HG02885 (cell line): ENCODE results near the gene TRPV6.

Experiments used
- ATAC-seq: cut with Tn5 transposase; IDR thresholded peaks from one replicate; pipeline ENCODE4 v1.9.1; 2021; ENCODE audit warnings: mild to moderate bottlenecking; ENCODE audit not compliant: unreplicated experiment, poor library complexity

TRPV6 gene

DNA sequence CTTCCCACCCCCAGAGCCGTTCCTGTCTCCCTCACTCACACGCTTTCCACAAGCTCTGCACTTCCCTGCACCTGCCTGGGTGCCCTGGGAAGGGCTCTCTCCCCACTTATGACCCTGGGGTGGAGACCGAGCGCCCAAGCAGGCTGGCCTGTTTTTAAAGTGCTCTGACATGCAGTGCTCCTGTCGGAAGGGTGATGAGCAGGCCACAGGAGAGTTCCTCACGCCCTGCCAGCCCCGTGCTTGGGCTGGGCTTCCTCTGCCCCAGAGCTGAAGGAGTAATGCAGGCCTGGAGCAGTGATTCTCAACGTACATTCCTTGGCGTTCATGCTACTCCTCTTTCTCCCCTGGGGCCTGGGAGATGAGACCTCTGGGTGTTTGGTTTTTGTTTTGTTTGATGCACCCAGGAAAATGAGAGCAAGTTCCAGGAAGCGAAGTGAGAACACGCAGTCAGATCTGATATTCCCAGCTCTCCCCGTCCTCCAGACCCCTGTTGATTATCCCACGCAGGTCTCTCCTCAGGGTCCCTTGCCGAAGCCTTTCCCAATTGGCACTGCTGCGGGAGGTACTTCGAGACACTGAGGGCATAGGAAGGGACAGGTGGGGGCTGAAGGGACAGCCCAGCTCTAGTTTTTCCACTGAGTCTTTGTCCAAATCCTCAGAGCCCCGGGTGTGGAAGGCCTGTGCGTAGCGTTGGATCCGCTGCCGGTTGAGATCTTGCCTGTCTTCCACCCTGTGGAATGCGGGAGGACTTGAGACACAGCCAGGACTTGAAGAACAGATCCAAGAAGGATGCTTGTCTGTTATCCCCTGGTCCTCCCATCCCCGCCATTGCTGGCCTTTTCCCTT lies 14.1 kb downstream of the TRPV6 start:
- ATAC-seq = no peak

DNA sequence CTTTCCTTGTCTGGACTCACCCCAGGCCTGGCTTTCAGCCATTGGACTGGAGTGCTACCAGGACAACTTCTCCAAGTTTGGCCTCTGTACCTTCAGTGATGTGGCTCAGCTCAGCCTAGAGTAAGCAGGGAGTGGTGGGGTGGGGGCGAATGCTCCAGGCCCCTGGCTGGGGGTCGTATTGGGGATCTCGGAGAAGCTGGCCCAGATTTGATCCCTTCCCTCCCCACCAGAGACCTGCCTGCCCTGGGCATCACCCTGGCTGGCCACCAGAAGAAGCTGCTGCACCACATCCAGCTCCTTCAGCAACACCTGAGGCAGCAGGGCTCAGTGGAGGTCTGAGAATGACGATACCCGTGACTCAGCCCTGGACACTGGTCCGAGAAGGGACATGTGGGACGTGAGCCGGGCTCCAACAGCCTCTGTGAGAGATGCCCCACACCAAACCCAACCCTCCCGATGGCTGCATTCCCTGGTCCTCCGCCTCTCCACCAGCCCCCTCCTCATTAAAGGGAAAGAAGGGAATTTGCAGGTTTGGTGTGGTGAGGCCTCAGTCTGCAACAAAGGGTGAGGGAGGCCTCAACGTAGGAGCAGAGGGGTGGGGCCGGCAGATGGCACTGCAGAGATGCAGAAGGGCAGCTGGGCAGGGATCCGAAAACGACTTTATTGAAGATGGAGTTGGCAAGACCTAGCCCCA lies 14.8 kb downstream of the TRPV6 start:
- no peak for ATAC-seq

DNA sequence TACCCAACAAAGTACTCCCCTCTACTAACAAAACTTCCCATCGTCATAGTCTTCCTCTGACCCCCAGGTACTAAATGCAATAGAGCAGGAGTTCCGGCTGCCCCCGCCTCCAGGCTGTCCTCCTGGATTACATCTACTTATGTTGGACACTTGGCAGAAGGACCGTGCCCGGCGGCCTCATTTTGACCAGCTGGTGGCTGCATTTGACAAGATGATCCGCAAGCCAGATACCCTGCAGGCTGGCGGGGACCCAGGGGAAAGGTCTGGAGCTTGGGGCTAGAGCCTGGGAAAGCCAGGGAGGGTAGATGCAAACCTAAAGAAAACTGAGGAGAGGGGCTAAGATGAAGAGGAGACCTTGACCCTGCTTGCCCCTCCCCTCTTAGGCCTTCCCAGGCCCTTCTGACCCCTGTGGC lies 15.4 kb downstream of the TRPV6 start:
- ATAC-seq = no peak

DNA sequence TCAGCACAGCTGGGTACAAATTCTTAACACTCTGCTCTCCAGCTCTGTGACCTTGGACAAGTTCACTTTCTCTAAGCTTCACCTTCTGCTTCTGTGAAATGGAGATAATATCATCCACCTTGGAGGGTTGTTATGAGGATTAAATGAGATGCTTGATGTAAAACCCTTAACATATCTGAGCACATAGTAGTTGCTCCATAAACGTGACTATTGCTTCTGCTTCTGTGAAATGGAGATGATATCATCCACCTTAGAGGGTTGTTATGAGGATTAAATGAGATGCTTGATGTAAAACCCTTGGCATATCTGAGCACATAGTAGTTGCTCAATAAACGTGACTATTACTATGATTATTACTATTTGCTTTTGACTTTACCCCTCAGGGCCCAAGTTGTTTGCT lies 16.1 kb downstream of the TRPV6 start:
- no peak for ATAC-seq

DNA sequence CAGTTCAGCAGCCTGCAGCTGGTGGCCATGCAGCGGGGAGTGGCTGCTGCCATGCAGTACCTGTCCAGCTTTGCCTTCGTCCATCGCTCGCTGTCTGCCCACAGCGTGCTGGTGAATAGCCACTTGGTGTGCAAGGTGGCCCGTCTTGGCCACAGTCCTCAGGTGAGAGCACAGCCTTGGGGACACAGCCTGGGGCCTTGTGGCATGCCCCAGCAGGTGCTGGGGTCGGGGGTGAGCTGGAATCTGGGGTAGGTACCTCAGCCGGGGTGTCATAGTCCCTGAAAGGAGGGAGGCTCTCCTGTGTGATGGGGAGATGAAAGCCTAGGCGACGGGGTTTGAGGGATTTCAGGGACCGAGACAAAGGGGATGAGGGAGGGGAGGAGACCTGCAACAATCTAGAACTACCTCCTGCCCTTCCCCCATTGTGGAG lies 16.5 kb downstream of the TRPV6 start:
- no peak for ATAC-seq

DNA sequence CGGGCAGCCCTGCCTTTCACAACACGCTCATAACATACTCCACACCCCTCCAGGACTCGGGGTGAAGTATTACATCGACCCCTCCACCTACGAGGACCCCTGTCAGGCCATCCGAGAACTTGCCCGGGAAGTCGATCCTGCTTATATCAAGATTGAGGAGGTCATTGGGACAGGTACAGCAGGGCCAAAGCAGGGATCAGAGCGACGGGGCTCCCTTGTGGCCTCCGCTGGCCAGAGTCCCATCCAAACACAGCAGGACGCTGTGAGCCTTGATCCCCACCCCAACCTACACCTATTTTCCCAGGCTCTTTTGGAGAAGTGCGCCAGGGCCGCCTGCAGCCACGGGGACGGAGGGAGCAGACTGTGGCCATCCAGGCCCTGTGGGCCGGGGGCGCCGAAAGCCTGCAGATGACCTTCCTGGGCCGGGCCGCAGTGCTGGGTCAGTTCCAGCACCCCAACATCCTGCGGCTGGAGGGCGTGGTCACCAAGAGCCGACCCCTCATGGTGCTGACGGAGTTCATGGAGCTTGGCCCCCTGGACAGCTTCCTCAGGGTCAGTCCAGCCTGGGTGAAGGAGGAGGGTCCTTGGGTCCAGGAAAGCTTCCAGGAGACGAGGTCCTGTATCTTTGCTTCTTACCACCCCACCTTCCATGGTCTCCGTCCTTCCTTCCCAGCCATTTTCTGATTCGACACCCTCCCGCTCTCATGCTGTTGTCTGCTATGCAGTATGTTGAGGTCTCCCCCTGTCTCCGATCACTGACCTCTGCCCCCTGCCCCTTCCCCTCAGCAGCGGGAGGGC lies 17.2 kb downstream of the TRPV6 start:
- no peak for ATAC-seq

DNA sequence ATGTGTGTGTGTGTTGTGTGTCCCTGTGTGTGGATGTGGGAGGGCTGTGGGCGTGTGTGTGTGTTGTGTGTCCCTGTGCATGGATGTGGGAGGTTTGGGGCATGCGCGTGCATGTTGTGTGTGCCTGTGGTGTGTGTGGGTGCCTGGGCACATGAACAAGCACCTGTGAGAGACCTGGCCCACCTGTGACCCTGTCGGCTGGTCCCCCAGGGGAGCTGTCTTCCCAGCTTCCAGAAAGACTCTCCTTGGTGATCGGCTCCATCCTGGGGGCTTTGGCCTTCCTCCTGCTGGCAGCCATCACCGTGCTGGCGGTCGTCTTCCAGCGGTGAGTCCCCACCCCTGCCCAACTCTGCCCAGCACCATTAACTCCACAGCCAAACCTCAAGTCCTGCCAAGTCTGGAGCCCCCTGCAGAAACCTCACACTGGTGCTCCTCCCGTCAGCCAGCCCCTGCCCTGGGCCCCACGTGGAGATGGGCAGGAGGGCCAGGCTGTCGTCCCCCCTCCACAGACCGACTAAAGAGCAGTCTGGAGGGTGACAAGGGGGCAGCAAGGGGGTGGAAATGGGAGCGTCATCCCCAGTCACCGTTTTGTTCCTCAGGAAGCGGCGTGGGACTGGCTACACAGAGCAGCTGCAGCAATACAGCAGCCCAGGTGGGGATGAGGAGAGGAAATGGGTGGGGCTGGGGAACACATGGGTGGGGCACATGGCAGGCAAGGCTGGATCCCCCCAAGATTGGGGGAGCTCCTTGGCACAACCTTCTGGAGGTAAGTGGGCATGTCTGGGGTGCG lies 18.0 kb downstream of the TRPV6 start:
- ATAC-seq = no peak

DNA sequence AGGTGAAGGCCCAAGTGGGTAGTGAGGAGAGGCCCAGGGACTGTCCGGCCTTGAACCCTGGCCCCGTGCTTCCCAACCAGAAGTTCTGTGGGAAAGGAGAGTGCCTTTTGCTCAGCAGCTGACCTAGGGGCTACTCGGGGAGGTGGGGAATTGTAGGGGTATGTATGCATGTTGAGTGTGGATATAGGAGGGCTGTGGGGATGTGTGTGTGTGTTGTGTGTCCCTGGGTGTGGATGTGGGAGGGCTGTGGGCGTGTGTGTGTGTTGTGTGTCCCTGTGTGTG lies 18.5 kb downstream of the TRPV6 start:
- ATAC-seq = no peak

DNA sequence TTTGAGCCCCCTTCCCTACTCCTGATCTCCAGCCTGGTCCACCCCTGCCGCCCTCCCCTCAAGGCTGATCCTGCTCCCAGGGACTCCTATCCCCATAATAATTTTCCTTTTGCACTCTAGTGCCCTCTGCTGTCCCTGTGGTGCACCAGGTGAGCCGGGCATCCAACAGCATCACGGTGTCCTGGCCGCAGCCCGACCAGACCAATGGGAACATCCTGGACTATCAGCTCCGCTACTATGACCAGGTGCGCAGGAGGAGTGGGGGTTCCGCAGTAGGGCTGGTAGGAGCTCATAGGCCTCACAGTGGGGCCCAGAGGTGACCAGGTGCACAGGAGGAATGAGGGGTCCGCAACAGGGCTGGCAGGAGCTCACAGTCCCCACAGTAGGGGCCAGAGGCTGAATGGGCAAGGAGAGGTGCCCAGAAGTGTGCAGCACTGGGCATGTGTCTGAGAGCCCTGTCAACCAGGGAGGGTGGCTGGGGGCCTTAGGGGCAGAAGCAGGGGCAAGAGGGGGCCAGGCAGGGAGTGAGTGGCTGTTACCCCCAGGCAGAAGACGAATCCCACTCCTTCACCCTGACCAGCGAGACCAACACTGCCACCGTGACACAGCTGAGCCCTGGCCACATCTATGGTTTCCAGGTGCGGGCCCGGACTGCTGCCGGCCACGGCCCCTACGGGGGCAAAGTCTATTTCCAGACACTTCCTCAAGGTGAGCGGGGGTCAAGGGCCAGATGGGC lies 19.0 kb downstream of the TRPV6 start:
- no peak for ATAC-seq

DNA sequence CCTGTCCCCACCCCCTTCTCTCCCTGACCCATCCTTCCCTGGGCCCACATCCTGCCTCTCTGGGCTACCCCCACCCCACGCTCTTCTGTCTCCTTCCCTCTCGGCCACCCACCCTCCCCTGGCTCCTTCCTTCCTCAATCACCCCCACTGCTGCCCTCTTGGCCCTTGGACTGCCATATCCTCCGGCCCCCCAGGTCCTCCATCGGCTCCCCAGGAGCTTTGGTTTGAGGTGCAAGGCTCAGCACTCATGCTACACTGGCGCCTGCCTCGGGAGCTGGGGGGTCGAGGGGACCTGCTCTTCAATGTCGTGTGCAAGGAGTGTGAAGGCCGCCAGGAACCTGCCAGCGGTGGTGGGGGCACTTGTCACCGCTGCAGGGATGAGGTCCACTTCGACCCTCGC lies 19.8 kb downstream of the TRPV6 start:
- no peak for ATAC-seq

DNA sequence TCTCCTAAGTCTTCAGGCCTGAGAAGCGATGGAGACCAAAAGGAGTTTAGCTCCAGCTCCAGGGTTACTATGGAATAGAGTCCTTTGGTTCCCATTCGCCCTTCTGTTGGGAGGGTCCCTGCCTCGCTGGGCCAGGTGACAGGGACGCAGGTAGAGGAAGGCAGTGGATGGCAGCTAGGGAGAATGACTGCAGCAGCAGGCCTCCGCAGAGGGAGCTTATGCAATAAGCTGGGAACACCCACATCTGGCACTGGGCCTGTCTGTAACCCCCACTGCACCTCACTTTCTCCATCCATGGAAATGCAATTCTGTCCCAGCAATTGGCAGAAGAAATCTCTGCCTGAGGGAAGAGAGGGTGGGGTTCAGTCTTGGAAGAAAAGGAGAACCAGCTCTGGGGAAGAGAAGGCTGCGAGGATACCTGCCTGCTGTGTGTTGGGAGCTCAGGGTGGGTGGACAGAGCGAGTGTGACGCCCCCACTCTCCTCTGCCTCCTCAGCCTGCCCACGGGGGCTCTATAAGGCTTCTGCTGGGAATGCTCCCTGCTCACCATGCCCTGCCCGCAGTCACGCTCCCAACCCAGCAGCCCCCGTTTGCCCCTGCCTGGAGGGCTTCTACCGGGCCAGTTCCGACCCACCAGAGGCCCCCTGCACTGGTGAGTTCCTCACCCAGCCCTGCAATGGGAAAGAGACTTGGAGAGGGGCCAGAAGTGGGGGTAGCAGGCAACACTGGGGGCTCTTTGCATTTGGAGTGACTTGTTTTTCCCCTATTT lies 20.4 kb downstream of the TRPV6 start:
- no peak for ATAC-seq

DNA sequence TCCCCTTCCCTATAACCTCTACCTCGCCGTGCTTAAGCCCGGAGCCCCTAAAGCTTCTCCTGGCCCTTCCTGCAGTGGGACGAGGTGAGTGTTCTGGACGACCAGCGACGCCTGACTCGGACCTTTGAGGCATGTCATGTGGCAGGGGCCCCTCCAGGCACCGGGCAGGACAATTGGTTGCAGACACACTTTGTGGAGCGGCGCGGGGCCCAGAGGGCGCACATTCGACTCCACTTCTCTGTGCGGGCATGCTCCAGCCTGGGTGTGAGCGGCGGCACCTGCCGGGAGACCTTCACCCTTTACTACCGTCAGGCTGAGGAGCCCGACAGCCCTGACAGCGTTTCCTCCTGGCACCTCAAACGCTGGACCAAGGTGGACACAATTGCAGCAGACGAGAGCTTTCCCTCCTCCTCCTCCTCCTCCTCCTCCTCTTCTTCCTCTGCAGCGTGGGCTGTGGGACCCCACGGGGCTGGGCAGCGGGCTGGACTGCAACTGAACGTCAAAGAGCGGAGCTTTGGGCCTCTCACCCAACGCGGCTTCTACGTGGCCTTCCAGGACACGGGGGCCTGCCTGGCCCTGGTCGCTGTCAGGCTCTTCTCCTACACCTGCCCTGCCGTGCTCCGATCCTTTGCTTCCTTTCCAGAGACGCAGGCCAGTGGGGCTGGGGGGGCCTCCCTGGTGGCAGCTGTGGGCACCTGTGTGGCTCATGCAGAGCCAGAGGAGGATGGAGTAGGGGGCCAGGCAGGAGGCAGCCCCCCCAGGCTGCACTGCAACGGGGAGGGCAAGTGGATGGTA lies 21.5 kb downstream of the TRPV6 start:
- no peak for ATAC-seq

DNA sequence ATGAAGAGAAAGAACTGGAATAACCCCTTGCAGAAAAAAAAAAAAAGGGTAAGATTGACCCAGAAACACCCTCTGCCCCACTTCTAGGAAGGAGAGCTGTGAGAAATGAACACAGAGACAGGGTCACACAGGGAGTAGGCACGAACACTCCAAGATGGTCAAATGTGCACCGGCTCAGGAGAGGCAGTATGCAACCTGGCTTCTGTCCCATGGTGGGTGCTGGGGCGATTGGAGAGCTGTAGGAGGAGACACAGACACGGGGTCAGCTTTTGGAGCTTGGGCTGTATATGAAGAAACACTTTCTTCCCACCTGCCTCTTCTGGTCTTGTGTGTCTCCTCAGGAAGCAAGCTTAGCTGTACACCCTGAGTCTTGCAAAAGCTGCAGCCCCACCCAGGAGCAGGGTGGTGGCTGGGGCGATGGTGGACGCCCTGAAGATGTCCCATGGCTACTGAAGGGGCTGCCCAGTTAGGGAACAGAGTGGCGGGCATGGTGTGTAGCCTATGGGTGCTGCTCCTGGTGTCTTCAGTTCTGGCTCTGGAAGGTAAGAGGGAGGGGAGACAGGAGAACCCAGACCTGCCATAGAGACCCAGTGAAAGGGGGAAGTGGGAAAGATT lies 22.7 kb downstream of the TRPV6 start:
- no peak for ATAC-seq

DNA sequence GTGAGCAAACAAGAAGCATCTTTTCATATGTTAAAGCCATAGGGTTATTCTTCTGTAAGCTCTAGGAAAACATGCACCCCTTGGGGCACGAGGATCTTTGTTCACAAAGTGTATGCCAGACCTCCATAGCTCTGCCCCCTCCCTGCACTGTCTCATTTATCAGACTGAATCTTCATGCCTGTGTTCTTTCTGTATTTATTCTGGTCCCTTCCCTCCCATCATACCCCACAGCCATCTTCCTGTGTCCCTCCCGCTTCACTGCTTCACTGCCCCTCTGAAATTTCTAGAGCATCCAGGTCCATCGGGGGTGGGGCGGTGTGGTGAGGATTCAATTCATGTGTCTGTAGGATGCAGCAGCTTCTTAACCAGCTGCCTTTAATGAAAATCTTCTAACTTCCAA lies 23.2 kb downstream of the TRPV6 start:
- ATAC-seq = no peak

DNA sequence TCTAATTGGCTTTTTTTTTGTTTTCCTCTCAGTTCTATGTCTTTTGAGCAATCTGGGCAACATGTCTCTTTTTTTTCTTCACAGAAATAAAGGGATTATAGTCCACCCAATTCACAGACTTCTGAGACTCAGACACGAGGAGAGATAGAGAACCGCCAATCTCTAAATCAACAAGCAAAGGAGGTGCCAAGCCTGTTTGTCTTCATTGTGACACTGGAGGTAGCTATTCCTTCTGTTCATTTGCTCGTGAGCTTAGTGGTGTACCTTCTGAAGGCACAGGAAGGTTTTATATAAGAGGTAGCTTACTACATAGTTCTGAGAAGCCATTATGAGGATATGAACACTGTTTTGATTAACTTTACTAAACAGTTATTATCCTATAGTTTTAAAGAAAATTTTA lies 24.6 kb downstream of the TRPV6 start:
- ATAC-seq = no peak

DNA sequence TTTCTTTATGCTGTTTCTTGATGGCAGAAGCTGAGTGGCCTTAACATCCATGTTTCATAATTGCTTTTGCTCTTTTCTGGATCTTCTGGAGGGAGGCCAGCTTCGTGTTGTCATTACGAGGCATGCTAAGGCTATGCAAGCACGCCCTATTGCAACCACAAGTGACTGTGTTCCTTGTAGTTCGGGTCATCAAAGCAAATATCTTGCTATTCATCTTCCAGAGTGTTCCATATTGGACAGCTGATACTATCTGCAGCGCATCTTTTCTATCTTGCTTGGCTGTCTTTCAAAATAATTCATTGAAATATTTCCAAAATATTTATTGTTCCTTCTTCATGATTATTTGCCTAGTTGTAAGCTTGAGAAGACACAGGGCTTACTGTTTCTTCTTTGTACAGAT lies 25.7 kb downstream of the TRPV6 start:
- no peak for ATAC-seq

DNA sequence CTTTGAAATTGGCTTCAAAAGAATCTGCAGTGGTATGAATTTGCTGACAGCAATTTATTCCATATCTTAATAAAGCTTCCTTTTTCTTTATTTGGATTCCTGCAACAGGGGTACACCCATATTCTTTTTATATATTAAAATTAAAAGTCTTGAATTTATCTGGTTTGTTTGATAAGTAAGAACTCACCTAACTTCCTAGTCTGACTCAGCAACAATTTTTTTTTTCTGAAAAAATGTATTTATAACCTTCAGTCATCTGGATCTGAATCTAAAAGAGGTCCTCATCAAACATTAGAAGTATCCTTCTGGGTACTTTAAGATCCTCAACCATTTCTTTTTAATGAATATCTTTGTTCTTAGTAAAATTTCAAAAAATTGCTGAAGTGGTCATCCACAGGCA lies 26.1 kb downstream of the TRPV6 start:
- no peak for ATAC-seq

DNA sequence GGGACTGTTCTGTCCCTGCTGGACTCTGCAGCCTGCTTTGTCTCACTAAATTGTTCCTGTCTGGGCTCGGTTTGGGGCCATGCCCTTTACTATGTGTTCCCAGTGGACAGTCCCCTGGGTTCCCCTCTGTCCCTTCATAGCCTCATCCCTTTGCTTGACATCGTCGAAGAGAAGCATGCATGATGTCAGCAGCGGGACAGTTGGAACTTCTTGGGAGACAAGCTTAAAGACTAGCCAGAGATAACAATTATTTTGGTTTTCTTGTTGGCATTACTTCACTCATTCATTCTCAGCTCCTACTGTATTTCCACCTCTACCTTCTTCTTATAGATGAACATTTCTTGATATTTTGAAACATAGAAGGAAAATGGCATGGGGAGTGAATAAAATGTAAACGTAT lies 27.9 kb downstream of the TRPV6 start:
- ATAC-seq = no peak
